HepG2 (cell line): Measurements from ENCODE around the gene KLB. TPM values are rescaled to one million over a fixed set of nuclear protein-coding genes. Genes with fewer than 3 reads are reported as not detected.

Experiments
- ATF7 ChIP-seq, 2 experiments: fragments of 450-650 bp in 1 of 2; sonication (generic) in 1 of 2; formaldehyde crosslinking in 1 of 2; IDR thresholded peaks; 2 replicates each; pipeline versions ENCODE4 v1.4.0 to v1.6.1; 2016 to 2020; ENCODE audit warnings: antibody characterized with exemption in 1 of 2, mild to moderate bottlenecking in 1 of 2, missing genetic modification reagents in 1 of 2
- ATRX ChIP-seq: sonication (generic); formaldehyde crosslinking; IDR thresholded peaks from 2 replicates; pipeline ENCODE4 v1.4.0; 2020; ENCODE audit warnings: missing genetic modification reagents, borderline replicate concordance
- EZH2 ChIP-seq: conservative IDR thresholded peaks from 2 replicates; pipeline ENCODE4 v1.6.1; 2012; ENCODE audit warnings: mild to moderate bottlenecking, low read depth, low read length, moderate library complexity
- GATAD1 ChIP-seq: IDR thresholded peaks from 2 replicates; pipeline ENCODE4 v1.6.1; 2016; ENCODE audit warnings: missing genetic modification reagents, missing compliant biosample characterization
- GATAD2A ChIP-seq: IDR thresholded peaks from 2 replicates; pipeline ENCODE4 v1.6.1; 2016
- HNF4G ChIP-seq, 2 experiments: sonication (generic) in 1 of 2; formaldehyde crosslinking in 1 of 2; IDR thresholded peaks; 2 replicates each; pipeline versions ENCODE4 v1.4.0 to v1.6.1; 2011 to 2020; ENCODE audit warnings: borderline replicate concordance in 2 of 2, low read depth in 2 of 2, mild to moderate bottlenecking in 2 of 2, low read length in 1 of 2, missing genetic modification reagents in 1 of 2, moderate library complexity in 1 of 2
- HOMEZ ChIP-seq: IDR thresholded peaks from 2 replicates; pipeline ENCODE4 v1.6.1; 2016; ENCODE audit warnings: low read depth
- MATR3 ChIP-seq: sonication (generic); formaldehyde crosslinking; IDR thresholded peaks from 2 replicates; pipeline ENCODE4 v1.4.0; 2020; ENCODE audit warnings: missing genetic modification reagents
- MAX ChIP-seq: IDR thresholded peaks from 2 replicates; pipeline ENCODE4 v1.6.1; 2012; ENCODE audit warnings: inconsistent platforms
- MBD4 ChIP-seq: IDR thresholded peaks from 2 replicates; pipeline ENCODE4 v1.6.1; 2012; ENCODE audit warnings: low read length, inconsistent platforms, borderline replicate concordance
- NCOA1 ChIP-seq: sonication (generic); formaldehyde crosslinking; IDR thresholded peaks from 2 replicates; pipeline ENCODE4 v1.9.0; 2021; ENCODE audit warnings: missing genetic modification reagents
- ONECUT2 ChIP-seq: sonication (generic); formaldehyde crosslinking; IDR thresholded peaks from 2 replicates; pipeline ENCODE4 v1.4.0; 2020; ENCODE audit warnings: missing genetic modification reagents
- PCBP1 ChIP-seq: fragments of 200-400 bp; formaldehyde crosslinking; IDR thresholded peaks from 2 replicates; pipeline ENCODE4 v1.6.1; 2017; ENCODE audit warnings: mild to moderate bottlenecking, low read depth, low read length, borderline replicate concordance
- POGZ ChIP-seq: sonication (generic); formaldehyde crosslinking; IDR thresholded peaks from 2 replicates; pipeline ENCODE4 v1.4.0; 2020; ENCODE audit warnings: mild to moderate bottlenecking, missing genetic modification reagents
- RAD21 ChIP-seq: fragments of 450-650 bp; formaldehyde crosslinking; IDR thresholded peaks from 2 replicates; pipeline ENCODE4 v1.5.0; 2020; ENCODE audit warnings: mild to moderate bottlenecking
- ZBTB46 ChIP-seq: sonication (generic); formaldehyde crosslinking; IDR thresholded peaks from 2 replicates; pipeline ENCODE4 v1.4.0; 2020; ENCODE audit warnings: mild to moderate bottlenecking, missing genetic modification reagents, borderline replicate concordance
- ZBTB7B ChIP-seq: sonication (generic); formaldehyde crosslinking; IDR thresholded peaks from 2 replicates; pipeline ENCODE4 v1.4.0; 2020; ENCODE audit warnings: missing genetic modification reagents
- ZFP41 ChIP-seq: sonication (generic); formaldehyde crosslinking; IDR thresholded peaks from 2 replicates; pipeline ENCODE4 v1.4.0; 2020; ENCODE audit warnings: mild to moderate bottlenecking, missing genetic modification reagents, borderline replicate concordance
- ZFP82 ChIP-seq: sonication (generic); formaldehyde crosslinking; IDR thresholded peaks from 2 replicates; pipeline ENCODE4 v1.5.1; 2020; ENCODE audit warnings: mild to moderate bottlenecking, missing genetic modification reagents, borderline replicate concordance
- ZFYVE20 ChIP-seq: sonication (generic); formaldehyde crosslinking; IDR thresholded peaks from 2 replicates; pipeline ENCODE4 v1.8.0; 2023; ENCODE audit warnings: low read depth, mild to moderate bottlenecking, moderate library complexity, missing genetic modification reagents, borderline replicate concordance
- ZNF280D ChIP-seq: sonication (generic); formaldehyde crosslinking; IDR thresholded peaks from 2 replicates; pipeline ENCODE4 v1.5.1; 2020; ENCODE audit warnings: mild to moderate bottlenecking, missing genetic modification reagents
- ZNF629 ChIP-seq: sonication (generic); formaldehyde crosslinking; conservative IDR thresholded peaks from 2 replicates; pipeline ENCODE4 v1.5.0; 2020; ENCODE audit warnings: missing genetic modification reagents
- ZNF652 ChIP-seq: IDR thresholded peaks from 2 replicates; pipeline ENCODE4 v1.6.1; 2016; ENCODE audit warnings: low read depth, borderline replicate concordance
- ZNF746 ChIP-seq: sonication (generic); formaldehyde crosslinking; IDR thresholded peaks from 2 replicates; pipeline ENCODE4 v1.8.0; 2022; ENCODE audit warnings: mild to moderate bottlenecking, missing genetic modification reagents
- polyA plus RNA-seq, 8 experiments: library from polyadenylated mRNA; depleted of rRNA in 3 of 8; stranded (reverse) in 7 of 8; unstranded in 1 of 8; fragments of >200 nt; fragmentation: Illumina TruSeq in 4 of 8; extraction: Trizol in 4 of 8; gene quantifications; 2 replicates each; pipeline versions ENCODE4 v1.2.1 to v1.2.3, GENCODE V29; 2011 to 2016; ENCODE audit warnings: low read depth in 4 of 8, missing spikeins in 1 of 8, mixed read lengths in 1 of 8; ENCODE audit not compliant: insufficient read depth in 1 of 8
- total RNA-seq, 5 experiments: library from RNA; depleted of rRNA; stranded (reverse); fragments of >200 nt; fragmentation: Illumina TruSeq; extraction: Trizol; gene quantifications; 2 replicates each; pipeline ENCODE4 v1.2.3, GENCODE V29; 2016; ENCODE audit warnings: low read depth in 1 of 5

Gene KLB
- total and polyA plus RNA-seq, 2 of the 13 experiments (the other 11 are each of a cell fraction or from before 2014, with no cell fraction given) = 25.3 to 82.0 TPM

- no peak for TF ChIP-seq ZNF746 (CRISPR knock-in tag)
- TF ChIP-seq NCOA1 (CRISPR knock-in tag) = no peak
- peak; percentile 51; the same call in 1 of the 2 replicates for TF ChIP-seq POGZ (CRISPR knock-in tag)
- no peak for TF ChIP-seq ZNF280D (CRISPR knock-in tag)
- TF ChIP-seq RAD21 = peak; percentile 91
- TF ChIP-seq GATAD2A (CRISPR knock-in tag) = peak; percentile 85
- no peak for TF ChIP-seq ZFYVE20 (CRISPR knock-in tag)
- peak; percentile 58; the same call in 1 of the 2 replicates for TF ChIP-seq HOMEZ (CRISPR knock-in tag)
- no peak for TF ChIP-seq ZFP41
- TF ChIP-seq ATRX (CRISPR knock-in tag) = no peak
- TF ChIP-seq EZH2 = no peak
- no peak for TF ChIP-seq MATR3
- no peak for TF ChIP-seq ZNF652 (CRISPR knock-in tag)
- TF ChIP-seq ZNF629 (CRISPR knock-in tag) = no peak
- TF ChIP-seq HNF4G (IDR thresholded peaks at IDR 0.05; ENCODE audit: borderline replicate concordance, low read depth, low read length) = no peak
- TF ChIP-seq HNF4G (CRISPR knock-in tag; IDR thresholded peaks at IDR 0.05; ENCODE audit: borderline replicate concordance, low read depth) = no peak
- peak; percentile 71; the same call in 1 of the 2 replicates for TF ChIP-seq MBD4
- 0 out of 2 replicates have a peak, but pooled peaks have one; percentile 24 for TF ChIP-seq MAX
- no peak for TF ChIP-seq PCBP1
- TF ChIP-seq ZBTB46 (CRISPR knock-in tag) = no peak
- TF ChIP-seq ONECUT2 (CRISPR knock-in tag) = no peak
- no peak for TF ChIP-seq ZFP82 (CRISPR knock-in tag)
- TF ChIP-seq ZBTB7B (CRISPR knock-in tag) = no peak
- no peak for TF ChIP-seq ATF7 (IDR thresholded peaks at IDR 0.05)
- no peak for TF ChIP-seq ATF7 (CRISPR knock-in tag; IDR thresholded peaks at IDR 0.05)
- 0 out of 2 replicates have a peak, but pooled peaks have one; percentile 28 for TF ChIP-seq GATAD1 (CRISPR knock-in tag)
Measured at GRCh38 chr4:39469429-39470077, 62.8 kb downstream of the KLB start (continued).
